GM19455 (cell line): Measurements from ENCODE around the gene TAPBP.

Source experiments
- ATAC-seq: cut with Tn5 transposase; IDR thresholded peaks from one replicate; pipeline ENCODE4 v1.9.1; 2021; ENCODE audit not compliant: unreplicated experiment

Gene TAPBP

DNA sequence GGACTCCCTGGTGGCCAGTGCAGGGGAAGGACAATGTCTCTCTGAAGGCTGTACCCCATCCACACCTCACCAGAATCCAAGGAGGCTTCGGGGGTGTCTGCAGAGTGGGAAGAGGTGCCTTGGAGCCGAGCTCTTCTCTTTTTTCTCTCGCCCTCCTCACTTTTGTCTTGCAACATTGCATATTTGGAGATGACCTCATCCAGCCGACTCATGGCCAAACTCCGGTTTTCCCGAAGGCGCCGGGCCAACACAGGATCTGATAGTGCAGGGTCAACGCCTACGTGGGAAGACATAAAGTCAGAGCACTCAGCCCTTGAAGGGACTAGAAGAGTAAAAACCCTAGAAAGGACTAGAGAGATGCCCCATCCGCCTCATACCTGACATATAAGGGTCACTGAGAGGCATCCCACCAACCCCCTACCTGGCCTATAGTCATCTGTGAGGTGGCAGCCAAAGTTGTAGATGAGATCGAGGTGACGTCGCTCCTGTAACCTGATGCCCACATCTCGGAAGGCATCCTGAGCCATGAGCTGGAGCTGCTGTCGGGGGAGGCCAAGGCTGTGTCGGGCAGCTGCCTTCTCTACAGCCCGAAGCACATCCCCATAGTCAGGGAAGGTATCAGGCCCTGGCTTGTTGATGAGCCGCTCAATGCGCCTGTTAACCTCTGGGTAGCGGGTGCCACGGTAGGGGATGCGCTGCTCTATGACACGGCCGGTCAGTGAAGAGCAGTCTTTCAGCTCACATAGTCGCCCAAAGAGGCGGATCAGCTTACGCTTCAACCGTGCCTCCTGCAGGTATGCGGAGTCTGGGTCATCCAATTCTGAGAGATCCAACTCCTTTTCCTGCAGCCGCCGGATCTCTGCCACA lies 6.7 kb upstream of the TAPBP start:
- no peak for ATAC-seq

DNA sequence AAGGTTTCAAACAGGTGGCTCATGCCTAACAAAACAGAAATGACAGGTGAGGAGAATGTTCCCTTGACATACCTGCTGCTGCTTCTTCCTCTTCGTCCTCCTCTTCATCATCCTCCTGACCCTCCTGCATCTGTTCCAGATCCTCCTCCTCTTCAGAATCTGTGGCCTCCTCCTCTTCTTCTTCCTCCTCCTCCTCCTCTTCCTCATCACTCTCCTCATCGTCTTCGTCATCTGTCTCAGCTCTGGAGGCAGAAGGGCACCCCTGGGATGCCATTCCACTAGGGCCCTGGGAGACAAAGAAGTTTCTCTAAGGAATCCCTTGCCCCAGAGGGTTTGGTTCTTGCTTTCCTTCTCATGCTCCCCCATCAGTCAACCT lies 6.0 kb upstream of the TAPBP start:
- ATAC-seq = no peak

- ATAC-seq = no peak
Observed at GRCh38 chr6:33318426-33319073, 4.7 kb upstream of the TAPBP start.

- ATAC-seq = peak; percentile 55
Observed at GRCh38 chr6:33317669-33318425, 4.0 kb upstream of the TAPBP start, which contains the start of gene ZBTB22. Gene ZBTB22, minus strand, starts transcription at chr6:33317744. Its CDS starts 828 bp downstream, at chr6:33316916.

GRCh38 chr6:33317419-33317668 lies 3.5 kb upstream of the TAPBP start:
- no peak for ATAC-seq

DNA sequence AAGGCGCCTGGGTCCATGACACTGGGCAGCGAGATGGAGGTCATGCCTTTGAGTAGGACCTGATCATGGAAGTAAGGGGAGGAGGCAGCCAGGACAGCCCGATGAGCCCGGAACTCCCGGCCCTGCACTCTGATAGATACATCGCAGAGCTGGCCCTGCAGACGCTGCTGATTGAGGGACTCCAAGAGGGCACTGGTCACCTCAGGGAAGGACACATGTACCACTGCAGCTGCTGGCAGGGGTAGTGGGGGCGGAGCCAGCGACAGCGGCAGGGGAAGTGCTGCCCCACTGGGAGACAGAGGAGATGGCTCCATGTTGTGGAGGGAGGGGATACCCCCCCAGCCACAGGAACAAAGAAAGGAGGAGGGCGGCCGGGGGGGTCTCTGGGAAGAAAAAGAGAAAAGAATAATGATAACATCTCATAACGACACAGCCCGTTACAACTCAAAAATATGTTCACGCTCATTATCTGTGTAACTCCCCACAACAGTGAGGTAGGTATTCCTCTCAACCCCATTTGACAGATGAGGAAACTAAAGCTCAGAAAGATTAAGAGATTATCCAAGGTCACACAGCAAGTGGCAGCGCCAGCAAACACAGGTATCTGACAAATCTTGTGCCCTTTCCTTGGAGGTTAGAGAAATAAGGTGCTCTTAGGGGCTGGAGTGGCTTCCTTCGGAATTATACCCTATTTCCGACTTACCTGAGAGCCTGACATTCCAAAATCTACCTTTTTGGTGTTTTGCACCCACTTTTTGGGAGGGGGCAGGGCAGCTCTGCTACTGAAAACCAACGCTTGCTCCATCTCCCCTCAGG lies 2.9 kb upstream of the TAPBP start:
- no peak for ATAC-seq

DNA sequence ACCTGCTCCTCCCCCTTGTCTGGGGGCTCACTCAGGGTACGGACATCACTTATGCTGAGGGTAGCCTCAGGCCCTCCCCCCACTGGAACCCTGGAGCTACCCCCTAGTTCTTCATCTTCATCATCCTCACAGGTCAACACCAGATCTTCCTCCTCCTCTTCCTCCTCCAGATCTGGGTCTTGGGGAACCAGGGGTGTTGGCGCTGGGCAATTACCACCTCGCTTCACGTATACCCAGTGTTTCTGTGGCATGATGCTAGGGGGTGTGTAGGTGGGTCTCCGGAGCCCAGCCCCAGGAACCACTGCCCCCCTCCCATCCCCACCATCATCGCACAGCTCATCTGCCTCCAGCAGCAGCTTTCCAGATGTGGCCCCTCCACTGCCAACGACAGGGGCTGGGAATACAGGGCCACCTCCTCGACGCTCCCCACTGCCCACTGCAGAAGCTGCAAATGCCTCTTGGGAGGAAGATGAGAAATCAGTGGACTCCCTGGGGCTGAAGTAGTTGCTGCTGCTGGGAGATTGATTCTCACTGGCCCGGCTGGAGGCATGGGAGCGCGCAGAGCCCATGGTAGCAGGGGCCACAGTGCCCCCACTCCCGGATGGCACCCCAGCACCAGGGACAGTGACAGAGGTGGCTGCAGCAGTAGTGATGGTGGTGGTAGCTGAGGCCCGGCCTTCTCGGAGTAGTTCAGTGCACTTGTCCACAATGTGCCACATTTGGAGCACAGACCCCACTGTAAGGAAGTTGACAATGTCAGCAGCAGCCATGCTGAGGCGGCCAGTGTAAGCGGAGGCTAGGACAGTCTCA lies 2.1 kb upstream of the TAPBP start:
- ATAC-seq = no peak

DNA sequence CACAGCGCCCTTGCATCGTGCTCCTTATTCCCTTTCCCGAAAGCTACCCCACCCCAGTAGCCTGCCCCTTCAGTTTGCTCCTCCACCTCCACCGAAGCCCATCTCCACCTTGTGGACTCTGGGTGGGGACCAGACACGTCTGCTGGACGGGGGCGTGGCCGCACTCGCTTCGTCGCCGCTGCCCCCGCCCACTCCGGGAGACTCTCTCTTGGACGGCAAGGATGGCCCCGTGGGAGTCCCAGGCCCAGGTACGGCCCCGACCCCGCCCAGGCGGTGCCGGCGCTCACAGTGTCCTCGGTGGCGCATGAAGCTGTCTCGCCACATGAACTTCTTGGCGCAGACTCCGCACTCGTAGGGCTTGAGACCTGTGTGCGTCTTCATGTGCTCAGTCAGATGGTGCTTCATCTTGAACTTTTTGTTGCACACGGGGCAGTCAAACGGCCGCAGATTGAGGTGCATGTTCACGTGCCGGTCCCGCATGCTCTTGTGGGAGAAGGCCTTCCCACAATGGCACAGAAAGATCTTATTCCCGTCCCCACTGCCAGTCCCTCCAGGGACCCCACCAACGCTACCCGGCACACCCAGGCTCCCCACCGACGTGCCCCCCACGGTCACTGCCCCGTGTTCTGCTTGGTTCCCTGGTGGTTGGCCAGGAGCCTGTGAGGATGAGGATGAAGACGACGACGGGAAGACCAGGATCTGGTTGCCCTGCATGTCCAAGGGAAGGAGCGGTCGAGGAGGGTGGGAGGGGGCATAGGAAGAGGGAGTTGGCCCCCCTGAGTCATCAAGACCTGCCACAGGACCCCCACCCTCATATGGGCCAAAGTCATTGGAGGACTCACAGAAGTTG lies 1.3 kb upstream of the TAPBP start:
- ATAC-seq = no peak

DNA sequence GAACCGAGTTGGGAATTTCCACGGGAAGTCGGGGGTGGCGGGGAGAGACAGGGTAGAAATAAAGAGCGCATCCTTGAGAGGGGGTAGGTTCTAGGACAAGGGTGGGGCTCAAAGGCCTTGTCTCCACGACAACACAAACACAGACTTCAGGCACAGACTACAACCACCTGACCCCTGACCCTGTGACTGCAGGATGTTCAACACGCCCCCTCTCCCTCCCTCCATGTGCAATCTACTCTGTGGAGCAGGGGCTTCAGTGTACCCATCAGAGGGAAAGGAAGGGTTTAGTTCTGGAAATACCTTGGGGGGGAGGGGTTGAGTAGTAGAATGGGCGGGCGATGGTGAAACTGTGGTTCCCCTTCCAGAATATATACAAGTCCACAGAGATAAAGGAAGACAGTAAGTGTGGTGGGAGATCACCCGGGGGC lies 651 bp upstream of the TAPBP start:
- no peak for ATAC-seq

DNA sequence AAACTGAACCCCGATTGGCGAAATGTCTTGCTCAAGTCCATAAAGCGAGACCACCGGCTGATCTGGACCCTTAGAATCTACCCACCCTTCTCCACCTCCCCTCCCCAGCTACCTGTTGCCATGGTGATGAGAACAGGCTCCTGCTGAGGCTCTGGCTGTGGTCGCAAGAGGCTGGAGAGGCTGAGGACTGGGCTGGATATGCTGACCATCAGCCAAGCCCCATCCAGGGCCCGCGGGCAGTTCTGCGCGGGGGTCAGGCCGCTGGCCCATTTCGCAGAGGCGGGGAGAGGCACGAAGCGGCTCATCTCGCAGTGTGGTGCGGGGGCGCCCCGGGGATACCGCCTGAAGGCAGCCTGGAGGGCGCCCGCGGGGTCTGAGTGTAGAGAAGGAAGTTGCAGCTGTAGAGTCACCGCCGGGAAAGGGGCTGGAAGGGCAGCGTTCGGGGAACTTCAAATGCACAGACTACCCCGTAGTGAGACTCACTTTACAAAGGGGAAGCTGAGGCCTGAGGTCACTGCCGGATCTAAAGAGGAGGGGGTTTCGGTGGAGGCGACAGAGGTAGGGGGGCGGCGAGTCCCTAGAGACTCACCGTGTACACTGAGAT lies 671 bp downstream of the TAPBP start:
- ATAC-seq = no peak

DNA sequence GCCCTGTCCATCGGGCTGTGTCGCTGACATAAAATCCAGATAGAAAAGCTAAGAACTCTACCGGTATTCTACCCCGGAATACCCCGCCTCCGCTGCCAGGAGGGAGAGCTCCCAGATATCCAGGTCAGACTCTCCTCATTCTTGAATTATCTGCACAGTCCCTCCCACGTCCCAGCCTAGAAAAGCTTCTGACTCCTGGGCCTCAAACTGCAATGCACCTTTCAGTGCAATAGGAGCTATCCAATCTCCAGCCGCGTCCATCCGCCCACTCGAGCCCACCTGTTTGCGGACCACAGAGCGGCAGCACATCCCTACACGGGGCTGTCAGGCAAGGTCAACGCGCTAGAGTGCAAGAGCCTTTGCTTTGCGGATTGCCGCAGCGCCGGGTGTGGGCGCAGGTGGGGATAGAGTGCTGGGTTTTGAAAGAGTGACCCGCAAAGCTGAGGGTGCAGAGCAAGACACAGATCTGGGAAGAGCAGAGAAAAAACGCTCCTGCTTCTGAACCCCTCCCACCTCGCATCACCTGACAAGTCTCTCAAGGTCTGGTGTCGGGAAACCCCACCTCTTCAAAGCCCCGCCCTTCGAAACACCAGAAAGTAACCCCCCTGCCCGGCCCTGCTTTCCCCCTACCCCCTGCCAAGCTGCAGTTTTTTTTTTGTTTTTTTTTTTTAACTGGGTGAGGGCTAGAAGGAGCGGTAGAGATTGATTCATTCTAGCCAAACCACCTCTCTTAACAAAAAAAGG lies 1.3 kb downstream of the TAPBP start:
- ATAC-seq = no peak

DNA sequence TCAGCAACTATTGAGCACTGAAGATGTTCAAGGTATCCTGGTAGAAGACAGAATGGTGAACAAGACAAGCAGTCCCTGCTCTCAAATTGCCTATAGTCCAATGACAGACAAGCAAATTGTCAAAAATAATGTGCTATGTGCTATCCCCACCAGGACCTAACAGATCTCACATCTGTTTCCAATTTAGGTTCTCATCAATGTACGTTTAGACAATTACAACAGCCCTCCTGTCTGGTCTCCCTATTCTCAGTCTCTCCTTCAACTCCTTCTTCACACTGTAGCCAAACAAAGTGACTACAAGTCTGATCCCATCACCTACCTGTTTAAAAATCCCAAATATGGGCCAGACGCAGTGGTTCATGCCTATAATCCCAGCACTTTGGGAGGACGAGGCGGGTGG lies 7.5 kb downstream of the TAPBP start:
- no peak for ATAC-seq

DNA sequence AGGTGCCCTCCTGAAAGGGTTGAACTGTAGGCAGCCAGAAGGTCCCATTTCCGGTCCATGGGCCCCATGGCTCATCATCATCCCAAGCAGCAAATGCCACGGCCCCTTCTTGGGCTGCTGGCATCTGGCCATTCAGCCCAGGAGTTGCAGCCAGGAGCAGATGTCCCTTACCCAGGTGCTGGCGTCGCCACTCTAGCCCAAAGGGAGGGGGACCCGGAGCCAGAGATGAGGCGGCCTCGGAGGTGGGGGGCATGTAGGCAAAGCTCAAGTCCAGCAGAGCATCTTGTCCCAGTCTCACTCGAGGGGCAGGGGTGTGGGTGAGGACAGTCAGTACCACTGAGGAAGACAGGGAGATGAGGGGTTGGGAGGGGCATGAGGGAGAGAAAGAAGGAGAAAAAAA lies 8.8 kb downstream of the TAPBP start:
- ATAC-seq = no peak

DNA sequence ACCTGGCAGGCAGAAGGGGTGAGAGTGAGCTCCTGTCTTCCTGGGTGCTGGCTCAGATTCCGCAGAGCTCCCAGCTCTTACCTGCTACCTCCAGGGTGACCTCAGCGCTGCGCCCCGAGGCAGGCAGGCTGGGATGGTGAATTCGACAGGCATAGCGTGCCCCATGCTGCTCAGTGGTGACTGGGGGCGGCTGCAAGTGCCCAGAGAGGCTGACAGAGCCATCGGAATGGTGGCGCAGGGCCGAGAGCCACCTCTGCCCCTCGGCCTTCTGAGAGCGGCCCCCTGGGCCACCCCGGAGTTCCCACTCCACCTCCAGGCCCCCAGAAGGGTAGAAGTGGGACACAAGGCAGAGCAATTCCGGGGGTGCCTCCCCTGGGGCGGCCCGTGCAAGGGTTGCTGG lies 9.7 kb downstream of the TAPBP start:
- ATAC-seq = no peak

DNA sequence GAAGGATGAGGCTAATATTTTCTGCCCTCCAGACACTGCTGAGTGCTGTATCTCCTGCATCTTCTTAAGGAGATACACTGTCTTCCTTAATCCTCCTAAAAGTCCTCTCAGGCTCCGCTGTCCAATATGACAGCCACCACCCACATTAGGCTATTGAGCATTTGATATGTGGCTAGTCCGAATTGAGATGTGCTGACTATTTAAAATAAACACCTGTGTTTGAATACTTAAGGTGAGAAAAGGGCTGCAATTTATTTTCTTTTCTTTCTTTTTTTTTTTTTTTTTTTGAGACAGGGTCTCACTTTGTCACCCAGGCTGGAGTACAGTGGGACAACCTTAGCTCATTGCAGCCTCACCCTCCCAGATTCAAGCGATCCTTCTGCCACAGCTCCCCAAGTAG lies 12.0 kb downstream of the TAPBP start:
- ATAC-seq = no peak

DNA sequence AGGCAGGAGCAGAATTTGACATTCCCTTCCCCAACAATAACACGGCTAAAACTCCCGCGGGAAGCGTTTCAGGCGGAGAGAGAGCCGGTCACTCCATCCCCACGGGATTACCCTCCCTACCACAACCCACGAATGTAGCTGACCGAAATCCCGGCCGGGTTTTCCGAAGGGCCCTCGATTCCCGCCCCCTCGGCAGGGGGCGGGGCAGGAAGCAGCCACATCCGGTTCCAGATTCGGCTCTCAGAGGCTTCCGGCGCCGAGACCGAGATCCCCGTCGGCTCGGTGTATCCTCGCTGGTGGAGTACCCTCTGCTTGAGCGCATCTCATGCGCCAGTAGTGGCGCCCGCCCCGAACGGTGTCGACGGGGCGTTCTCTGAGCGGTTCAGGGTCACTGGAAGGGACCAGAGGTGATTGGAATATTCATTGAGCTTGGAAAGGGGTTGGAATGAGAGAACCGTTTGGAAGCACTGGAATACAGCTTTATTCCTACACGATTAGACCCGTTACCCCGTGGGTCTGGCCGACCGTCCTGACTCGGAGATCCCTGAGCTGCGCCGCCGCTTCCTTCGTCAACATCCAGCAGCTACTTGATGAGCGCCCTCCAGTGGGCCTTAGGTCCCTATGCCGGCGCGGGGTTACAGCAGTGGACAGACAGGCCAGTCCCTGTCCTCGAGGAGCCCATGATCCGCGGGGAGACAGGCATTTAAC lies 14.5 kb downstream of the TAPBP start:
- ATAC-seq = peak; percentile 67

DNA sequence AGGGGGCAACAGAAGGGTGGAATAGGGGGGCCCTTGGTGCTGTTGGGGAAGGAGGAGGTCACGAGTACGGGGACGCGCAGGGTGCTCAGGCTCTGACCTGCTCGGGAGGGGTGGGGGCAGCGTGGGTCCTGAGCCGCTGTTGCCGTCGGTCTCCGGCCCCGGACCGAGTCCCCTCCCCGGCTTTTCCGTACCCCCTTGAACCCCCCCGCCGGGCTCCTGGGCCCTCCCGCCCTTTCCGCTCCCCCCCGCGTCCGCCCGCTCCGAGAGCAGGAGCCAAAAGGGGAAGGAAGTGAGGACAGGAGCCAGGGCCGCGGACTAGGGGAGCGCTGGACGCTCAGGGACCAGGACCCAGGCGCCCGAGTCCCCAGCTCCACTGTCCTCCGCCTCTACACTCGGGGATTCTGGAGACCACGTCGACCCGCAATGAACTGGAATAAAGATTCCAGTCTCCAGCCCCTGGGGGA lies 15.1 kb downstream of the TAPBP start, which contains the start of gene RGL2:
TSS of gene RGL2 (minus strand) at position 170 of the 464 bp plus-strand sequence. CDS start 332 bp downstream, outside the sequence.
- peak; percentile 22 for ATAC-seq
